K562 (cell line): ENCODE results near the gene DOCK6. TPM values are rescaled to one million over a fixed set of nuclear protein-coding genes. Genes with fewer than 3 reads are reported as not detected.

Experiments used
- ATAC-seq: fragments of 200-7000 bp; cut with Tn5 transposase; 3 replicates; pipeline ENCODE4 v1.9.1; 2020; ENCODE audit warnings: moderate library complexity
- BruUV-seq: library from RNA; stranded (reverse); fragments of 400-500 nt; replicated peaks from 2 replicates; lab custom pipeline; 2021; lab: Mats Ljungman, UMichigan
- CTCF ChIA-PET: fragments of 300-600 bp; formaldehyde crosslinking; extraction: SDS; loops from one replicate; lab custom pipeline; 2021; ENCODE audit warnings: low intra/inter-chr PET ratio; lab: Yijun Ruan, JAX
- POLR2A ChIA-PET: fragments of 300-600, 350-650 bp; sonication (Branson Sonifier 250); formaldehyde crosslinking; extraction: SDS; loops from one replicate; lab custom pipeline; 2021; ENCODE audit warnings: antibody characterized with exemption, inconsistent platforms; lab: Yijun Ruan, JAX
- DNase-seq, 4 experiments: peaks; one replicate each; pipeline versions ENCODE4 v3.0.0 to v3.0.0-alpha.2; 2011 to 2018; ENCODE audit warnings: low spot score in 3 of 4, mixed read lengths in 3 of 4; ENCODE audit errors: extremely low read depth in 1 of 4
- FAIRE-seq: peaks from 2 replicates; lab custom pipeline; 2011; peaks lifted over from hg19 to GRCh38; lab: Jason Lieb, UNC
- H2AFZ ChIP-seq: 2 replicates; pipeline ENCODE4 v1.6.0; 2011; ENCODE audit warnings: low read depth, low read length, control low read depth, inconsistent platforms
- H3K27ac ChIP-seq: fragments of 200-600 bp; 3 replicates; pipeline ENCODE4 v1.8.0; 2011; ENCODE audit warnings: low read depth, mild to moderate bottlenecking, control low read depth, inconsistent platforms, low read length, moderate library complexity, mixed read lengths; ENCODE audit errors: extremely low read depth
- H3K27me3 ChIP-seq, 2 experiments: fragments of 300-600 bp in 1 of 2; 2 replicates in 1 of 2; 3 replicates in 1 of 2; pipeline versions ENCODE4 v1.6.0 to v1.8.0; 2011; ENCODE audit warnings: inconsistent platforms in 2 of 2, low read length in 2 of 2, mild to moderate bottlenecking in 1 of 2, mixed read lengths in 1 of 2, moderate library complexity in 1 of 2; ENCODE audit not compliant: control insufficient read depth in 2 of 2, insufficient read depth in 2 of 2
- H3K36me3 ChIP-seq: fragments of 300-600 bp; 3 replicates; pipeline ENCODE4 v1.8.0; 2011; ENCODE audit warnings: mild to moderate bottlenecking, low read length, inconsistent platforms; ENCODE audit not compliant: control insufficient read depth, insufficient read depth
- H3K4me1 ChIP-seq, 2 experiments: fragments of 200-600 bp in 1 of 2; replicated peaks in 1 of 2; 2 replicates in 1 of 2; 3 replicates in 1 of 2; pipeline versions ENCODE4 v1.5.1 to v1.8.0; 2011; ENCODE audit warnings: inconsistent platforms in 2 of 2, low read length in 2 of 2, mild to moderate bottlenecking in 1 of 2, mixed read lengths in 1 of 2, moderate library complexity in 1 of 2; ENCODE audit not compliant: control insufficient read depth in 2 of 2, insufficient read depth in 2 of 2
- H3K4me2 ChIP-seq: 2 replicates; pipeline ENCODE4 v1.6.1; 2011; ENCODE audit warnings: low read length, control low read depth, inconsistent platforms, mixed read lengths; ENCODE audit not compliant: insufficient read depth
- H3K4me3 ChIP-seq: fragments of 200-600 bp; sonication (generic), shearing (Covaris generic); 2 replicates; pipeline ENCODE4 v1.5.1; 2016; ENCODE audit warnings: control low read depth, inconsistent platforms
- H3K79me2 ChIP-seq: fragments of 200-600 bp; 3 replicates; pipeline ENCODE4 v1.8.0; 2011; ENCODE audit warnings: low read length, inconsistent platforms; ENCODE audit not compliant: control insufficient read depth, insufficient read depth
- H3K9ac ChIP-seq, 2 experiments: 2 replicates each; pipeline versions ENCODE4 v1.6.0 to v1.6.1; 2011; ENCODE audit warnings: low read depth in 2 of 2, low read length in 2 of 2, control low read depth in 1 of 2, inconsistent platforms in 1 of 2, mild to moderate bottlenecking in 1 of 2, mixed read lengths in 1 of 2; ENCODE audit not compliant: insufficient read depth in 1 of 2
- H3K9me1 ChIP-seq: one replicate; pipeline ENCODE4 v1.6.0; 2011; ENCODE audit warnings: inconsistent platforms, mild to moderate bottlenecking, low read length, moderate library complexity; ENCODE audit not compliant: control insufficient read depth, insufficient read depth
- H3K9me3 ChIP-seq: replicated peaks from 2 replicates; pipeline ENCODE4 v1.5.1; 2011; ENCODE audit warnings: low read depth, low read length, inconsistent platforms; ENCODE audit not compliant: control insufficient read depth, insufficient read depth
- H4K20me1 ChIP-seq: replicated peaks from 2 replicates; pipeline ENCODE4 v1.6.1; 2011; ENCODE audit warnings: low read length, inconsistent platforms, mixed read lengths; ENCODE audit not compliant: control insufficient read depth, insufficient read depth
- ARID3A ChIP-seq: IDR thresholded peaks from 2 replicates; pipeline ENCODE4 v1.6.1; 2012; ENCODE audit warnings: low read depth, low read length, improper control_type of control experiment, borderline replicate concordance
- ARID4B ChIP-seq: sonication (generic); formaldehyde crosslinking; IDR thresholded peaks from 2 replicates; pipeline ENCODE4 v1.8.0; 2022; ENCODE audit warnings: mild to moderate bottlenecking, missing genetic modification reagents
- EZH2 ChIP-seq: IDR thresholded peaks from 2 replicates; pipeline ENCODE4 v1.6.1; 2012; ENCODE audit warnings: low read depth, mild to moderate bottlenecking, inconsistent platforms, low read length, borderline replicate concordance
- FOXA1 ChIP-seq: fragments of 450-650 bp; IDR thresholded peaks from 2 replicates; pipeline ENCODE4 v1.6.1; 2016; ENCODE audit warnings: mild to moderate bottlenecking, borderline replicate concordance
- GTF2F1 ChIP-seq: IDR thresholded peaks from 2 replicates; pipeline ENCODE4 v1.6.1; 2011; ENCODE audit warnings: low read depth, low read length, improper control_type of control experiment
- MBD2 ChIP-seq: sonication (generic); IDR thresholded peaks from 2 replicates; pipeline ENCODE4 v1.6.1; 2016; ENCODE audit warnings: low read depth, borderline replicate concordance
- SMAD3 ChIP-seq: fragments of 450-650 bp; formaldehyde crosslinking; conservative IDR thresholded peaks from 2 replicates; pipeline ENCODE4 v1.4.0; 2020; ENCODE audit warnings: mild to moderate bottlenecking
- ZC3H11A ChIP-seq: IDR thresholded peaks from 2 replicates; pipeline ENCODE4 v1.6.1; 2012; ENCODE audit warnings: low read depth, low read length, improper control_type of control experiment
- ZNF165 ChIP-seq: fragments of 250-450 bp; sonication (Bioruptor Pico); IDR thresholded peaks from 2 replicates; pipeline ENCODE4 v1.4.0; 2020; ENCODE audit warnings: borderline replicate concordance
- ZNF707 ChIP-seq: fragments of 250-450 bp; sonication (Bioruptor Pico); conservative IDR thresholded peaks from 2 replicates; pipeline ENCODE4 v1.8.0; 2022; ENCODE audit warnings: inconsistent platforms, mild to moderate bottlenecking, moderate library complexity
- WGBS: fragments of 100-300 bp; shearing (Covaris generic); methylation state at CpG from one replicate; pipeline ENCODE4 v1.1.6; 2016; ENCODE audit warnings: low coverage, mixed read lengths; ENCODE audit not compliant: insufficient coverage; ENCODE audit errors: missing lambda C conversion rate; 5-methylcytosine and 5-hydroxymethylcytosine counted together
- in situ Hi-C: fragments of 300-500 bp; cut with MboI; formaldehyde crosslinking; loops from 4 replicates; pipeline ENCODE4 v1.15.0; 2018; ENCODE audit warnings: inconsistent platforms, mixed read lengths
- intact Hi-C: fragments of 100-400 bp; cut with micrococcal nuclease; formaldehyde crosslinking; loops from 2 replicates; pipeline ENCODE4 v1.14.2; 2022
- polyA plus RNA-seq, 8 experiments: library from polyadenylated mRNA; depleted of rRNA in 4 of 8; stranded (reverse) in 5 of 8; unstranded in 3 of 8; fragments of >200 nt; fragmentation: Nextera tagmentation in 2 of 8; fragmentation: Illumina TruSeq in 1 of 8; extraction: Ambion mirVana in 2 of 8; extraction: Trizol in 1 of 8; gene quantifications; 2 replicates each; pipeline versions ENCODE4 v1.2.1 to v1.2.3, GENCODE V29; 2011 to 2014; ENCODE audit warnings: inconsistent platforms in 1 of 8, missing spikeins in 1 of 8
- total RNA-seq, 7 experiments: library from RNA; depleted of rRNA in 6 of 7; stranded (reverse); fragments of >200 nt in 6 of 7; fragmentation: Illumina TruSeq in 2 of 7; extraction: Trizol in 2 of 7; gene quantifications; 2 replicates each; pipeline versions ENCODE4 v1.2.1 to v1.2.3, GENCODE V29; 2011 to 2021; ENCODE audit warnings: low replicate concordance in 1 of 7
- TF ChIP-seq, protein P1 (sequence below): fragments of 250-450 bp; sonication (Bioruptor Pico); IDR thresholded peaks from 2 replicates; pipeline ENCODE4 v1.5.0; 2021; ENCODE audit warnings: mild to moderate bottlenecking, moderate library complexity

The DOCK6 gene
- total and polyA plus RNA-seq, 9 of the 15 experiments (the other 6 are each of a cell fraction or from before 2014, with no cell fraction given), result 0.35 to 19.3 (median 3.8) TPM

GRCh38 chr19:11190501-11190900 is 71.8 kb downstream of the DOCK6 start:
- H3K4me3 ChIP-seq, result no peak overlapping the region
- CTCF ChIA-PET, result no interaction called here
- H3K36me3 ChIP-seq, result peaks cover 51% of the 10 kb centered on the region
- WGBS, result 85% methylated on average over 8 of the region's 8 CpGs
- H3K4me2 ChIP-seq, result no peak overlapping the region
- FAIRE-seq (no peak), DNase-seq (no peak), ATAC-seq (no peak)
- H3K27me3 ChIP-seq, result no peaks in the 10 kb centered on the region
- POLR2A ChIA-PET, result interaction anchor here (0.7 to 2.4 kb wide), 3 partner anchors 34 to 55 kb away, joined by 3 to 5 read pairs (median 3); no protein-coding TSS in a partner anchor
- 0 out of 3 replicates have a peak, but pooled peaks cover 1% of the 10 kb centered on the region for H3K79me2 ChIP-seq
- H3K9ac ChIP-seq, result no peak overlapping the region
- intact Hi-C loops (no loop called here), in situ Hi-C loops (no loop called here)
- no peak overlapping the region for H2AFZ ChIP-seq
- H3K9me1 ChIP-seq, result peaks cover 2% of the 10 kb centered on the region
- BruUV-seq, result no TSS peak
- H4K20me1 ChIP-seq, result no peaks in the 10 kb centered on the region
- TF ChIP-seq ZC3H11A (no peak), ZNF165 (CRISPR knock-in tag) (no peak), EZH2 (no peak), SMAD3 (no peak), ZNF707 (no peak), MBD2 (no peak), GTF2F1 (no peak), FOXA1 (no peak), ARID4B (CRISPR knock-in tag) (no peak), ARID3A (no peak)
- TF ChIP-seq, protein P1, sequence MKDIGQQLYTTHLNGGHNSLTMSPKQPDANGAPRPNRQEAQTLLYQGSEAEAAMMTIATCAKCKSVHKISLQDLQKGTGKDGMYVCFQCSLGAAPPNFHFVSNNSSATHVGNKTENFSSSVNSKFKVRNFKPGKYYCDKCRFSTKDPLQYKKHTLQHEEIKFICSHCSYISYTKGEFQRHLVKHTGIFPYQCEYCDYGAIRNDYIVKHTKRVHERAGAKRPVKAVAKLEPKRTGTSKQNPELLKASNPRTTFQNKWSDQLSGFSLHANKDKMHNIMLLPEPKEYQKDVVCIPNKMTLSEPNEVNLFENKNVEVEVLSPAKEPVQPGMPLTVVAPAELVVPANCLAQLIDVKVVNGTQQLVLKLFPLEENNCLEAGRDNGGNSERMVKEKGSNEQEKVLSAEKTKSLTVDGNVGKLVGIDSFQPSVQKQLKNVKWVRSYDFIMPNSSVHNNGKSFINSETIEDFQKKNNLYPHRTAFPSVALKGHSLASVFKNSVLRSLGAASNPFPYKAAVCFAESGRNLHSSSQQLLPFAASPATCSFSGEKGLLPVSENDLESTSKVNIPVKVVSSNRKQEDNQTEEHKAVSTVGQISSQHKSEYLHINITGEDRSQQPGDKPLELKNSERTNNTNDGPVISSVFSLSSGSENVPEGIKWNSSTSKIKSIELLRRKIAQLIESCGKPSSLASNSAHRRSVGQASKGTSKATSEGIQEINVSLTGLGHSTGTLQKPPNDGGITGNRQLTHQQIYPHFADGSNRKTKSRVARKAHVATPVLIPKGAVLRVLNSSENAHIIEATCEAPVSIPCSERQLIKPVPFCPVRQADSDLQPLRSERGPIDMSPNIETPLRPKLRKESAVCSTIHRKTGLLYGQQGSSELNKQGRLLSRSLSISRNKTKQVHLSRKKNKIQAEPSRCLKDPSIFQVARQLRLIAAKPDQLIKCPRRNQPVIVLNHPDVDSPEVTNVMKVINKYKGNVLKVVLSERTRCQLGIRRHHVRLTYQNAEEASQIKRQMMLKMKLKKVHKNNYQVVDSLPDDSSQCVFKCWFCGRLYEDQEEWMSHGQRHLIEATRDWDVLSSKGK (CRISPR knock-in tag), result no peak
- no peak overlapping the region for H3K27ac ChIP-seq
- peaks cover 10 to 49% of the 10 kb centered on the region in 2 experiments; a peak in 4 of 5 replicates for H3K4me1 ChIP-seq
- H3K9me3 ChIP-seq, result 0 out of 2 replicates have a peak, but pooled peaks cover 1% of the 10 kb centered on the region
